Measurements from ENCODE around the gene COASY. TPM values are rescaled to one million over a fixed set of nuclear protein-coding genes. Genes with fewer than 3 reads are reported as not detected.

Gene COASY
- total and polyA plus RNA-seq, 4 donors: 18.2 to 78.1 (median 51.7) TPM

- under 1% methylated on average over 72 of the region's 72 CpGs for WGBS
- peak within 1 kb of the TSS; percentile 18 to 87 for H3K9ac ChIP-seq (ENCODE audit: low read depth in 1 of 2, low read length in 2 of 2)
- DNase-seq (ENCODE audit: low spot score): peak; percentile 97
- no peaks in the 10 kb centered on the region for H3K9me3 ChIP-seq (ENCODE audit: control insufficient read depth in 4 of 4, low read length in 3 of 4)
- H3K36me3 ChIP-seq (ENCODE audit: control insufficient read depth in 4 of 4, insufficient read depth in 3 of 4, low read depth in 1 of 4, low read length in 3 of 4): peaks cover 10 to 32% (median 24%) of the 10 kb centered on the region in 4 donors
- H3K27ac ChIP-seq (ENCODE audit: low read depth in 1 of 2, low read length in 2 of 2): peak within 1 kb of the TSS; percentile 75 to 90
- no peak for TF ChIP-seq FOXA2 (IDR thresholded peaks at IDR 0.05)
- TF ChIP-seq NR2F2 (IDR thresholded peaks at IDR 0.05): no peak
- no peak for TF ChIP-seq MAX (IDR thresholded peaks at IDR 0.05)
- TF ChIP-seq ZBTB33 (IDR thresholded peaks at IDR 0.05): no peak
- no peak for TF ChIP-seq TAF1 (conservative IDR thresholded peaks at IDR 0.05)
- no peak for TF ChIP-seq RXRA (IDR thresholded peaks at IDR 0.05)
- TF ChIP-seq GABPA (IDR thresholded peaks at IDR 0.05 in 1 of 2, conservative IDR thresholded peaks at IDR 0.05 in 1 of 2): peak in 1 of 2 donors; percentile 77
- peak; percentile 39 for TF ChIP-seq SP1 (IDR thresholded peaks at IDR 0.05)
- no peak for TF ChIP-seq YY1 (IDR thresholded peaks at IDR 0.05)
- H3K27me3 ChIP-seq (ENCODE audit: control insufficient read depth in 4 of 4, insufficient read depth in 4 of 4, low read length in 3 of 4): no peaks in the 10 kb centered on the region
- peaks cover 13 to 82% (median 64%) of the 10 kb centered on the region in 4 donors for H3K4me1 ChIP-seq (ENCODE audit: control insufficient read depth in 4 of 4, insufficient read depth in 4 of 4, low read length in 3 of 4)
- H3K4me3 ChIP-seq (ENCODE audit: low read depth in 1 of 3, low read length in 3 of 3): peak within 1 kb of the TSS; percentile 70 to 82 (median 71)
Observed at GRCh38 chr17:42566883-42567573, 5.1 kb downstream of the COASY start, which contains the start of gene MLX. TSS of gene MLX (plus strand) at chr17:42567100. CDS start at chr17:42567125, 25 bp downstream.

GRCh38 chr17:42568341-42569111 is 6.6 kb downstream of the COASY start:
- DNase-seq (ENCODE audit: low spot score): no peak
- WGBS: 88% methylated on average over 14 of the region's 14 CpGs
- TF ChIP-seq EGR1 (IDR thresholded peaks at IDR 0.05; ENCODE audit: low read depth in 2 of 2) (no peak), JUND (IDR thresholded peaks at IDR 0.05) (no peak), RAD21 (IDR thresholded peaks at IDR 0.05) (no peak), ATF3 (IDR thresholded peaks at IDR 0.05) (no peak), ZBTB33 (IDR thresholded peaks at IDR 0.05) (no peak), GABPA (IDR thresholded peaks at IDR 0.05 in 1 of 2, conservative IDR thresholded peaks at IDR 0.05 in 1 of 2) (no peak), TAF1 (conservative IDR thresholded peaks at IDR 0.05) (no peak), CTCF (IDR thresholded peaks at IDR 0.05; ENCODE audit: low read depth, low read length, missing input control) (no peak), FOXA2 (IDR thresholded peaks at IDR 0.05) (no peak), HNF4A (conservative IDR thresholded peaks at IDR 0.05) (no peak), YY1 (IDR thresholded peaks at IDR 0.05) (no peak), FOXA1 (IDR thresholded peaks at IDR 0.05) (no peak), MAX (IDR thresholded peaks at IDR 0.05) (no peak), HNF4G (IDR thresholded peaks at IDR 0.05) (no peak)
- H3K4me3 ChIP-seq (ENCODE audit: low read depth in 1 of 3, low read length in 3 of 3): no peak overlapping the region
- H3K9ac ChIP-seq (ENCODE audit: low read depth in 1 of 2, low read length in 2 of 2): no peak overlapping the region
- peaks cover 11 to 46% (median 36%) of the 10 kb centered on the region in 4 donors for H3K36me3 ChIP-seq (ENCODE audit: control insufficient read depth in 4 of 4, insufficient read depth in 3 of 4, low read depth in 1 of 4, low read length in 3 of 4)
- no peak overlapping the region for H3K27ac ChIP-seq (ENCODE audit: low read depth in 1 of 2, low read length in 2 of 2)
- no peaks in the 10 kb centered on the region for H3K9me3 ChIP-seq (ENCODE audit: control insufficient read depth in 4 of 4, low read length in 3 of 4)
- H3K4me1 ChIP-seq (ENCODE audit: control insufficient read depth in 4 of 4, insufficient read depth in 4 of 4, low read length in 3 of 4): peaks cover 13 to 71% (median 57%) of the 10 kb centered on the region in 4 donors
- no peaks in the 10 kb centered on the region for H3K27me3 ChIP-seq (ENCODE audit: control insufficient read depth in 4 of 4, insufficient read depth in 4 of 4, low read length in 3 of 4)
